ENCODE data around the gene HES4. TPM values are rescaled to one million over a fixed set of nuclear protein-coding genes. Genes with fewer than 3 reads are reported as not detected.
A peak's percentile ranks its signal among the peaks of the same experiment; 100 is the strongest.
"Not testable (repeated sequence)": the region's sequence is repeated elsewhere in the genome, so short reads cannot be mapped to it uniquely, and the experiment has no call there.

HES4 gene
- total and polyA plus RNA-seq, 11 donors, result 25.7 to 98.1 (median 37.3) TPM

GRCh38 chr1:1019122-1019999 is 19.5 kb upstream of the HES4 start:
- Histone ChIP-seq H3K27me3 (peaks cover 0 to 10% (median 0%) of the 10 kb centered on the region in 9 donors), H3K9me3 (no peaks in the 10 kb centered on the region), H3K4me1 (peaks cover 2 to 43% (median 34%) of the 10 kb centered on the region in 12 donors), H3K36me3 (no peaks in the 10 kb centered on the region), H3K27ac (peak overlapping the region; percentile 88 to 99 (median 96)), H3K4me3 (peak overlapping the region; percentile 59 to 99 (median 81))
- no peak for TF ChIP-seq POLR2A (IDR thresholded peaks at IDR 0.05)
- peak in 11 of 12 donors; percentile 36 to 66 (median 55) for TF ChIP-seq CTCF (IDR thresholded peaks at IDR 0.05)
- peak; percentile 51 to 91 (median 86) for ATAC-seq
- DNase-seq, result peak; percentile 86 to 93 (median 88)
- intact Hi-C loops (cut with DNase I), result loop anchor here in 1 of 10 donors (5.0 kb wide), 1 partner anchor 43 kb away; no protein-coding TSS in a partner anchor
- WGBS, 4 donors, result 3 to 8% (median 4%) methylated on average over 15 to 74 of the region's 91 CpGs

DNA sequence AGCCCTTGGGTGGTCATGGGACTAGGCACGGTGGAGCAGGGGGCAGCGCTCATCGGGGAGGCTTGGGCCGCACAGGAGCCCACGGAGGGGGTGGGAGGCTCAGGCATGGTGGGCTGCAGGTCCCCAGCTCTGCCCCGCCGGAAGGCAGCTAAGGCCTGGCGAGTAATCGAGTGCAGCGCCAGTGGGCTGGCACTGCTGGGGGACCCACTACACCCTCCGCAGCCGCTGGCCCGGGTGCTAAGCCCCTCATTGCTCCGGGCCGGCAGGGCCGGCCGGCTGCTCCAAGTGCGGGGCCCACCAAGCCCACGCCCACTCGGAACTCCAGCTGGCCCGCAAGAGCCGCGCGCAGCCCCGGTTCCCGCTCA is 18.4 kb upstream of the HES4 start:
- 93 to 97% (median 96%) methylated on average over 19 to 26 of the region's 26 CpGs for WGBS, 4 donors
- not testable (repeated sequence) for H3K4me3 ChIP-seq, H3K9me3 ChIP-seq, H3K36me3 ChIP-seq, ATAC-seq, H3K27ac ChIP-seq
- peak in 1 of 5 donors; percentile 23 for DNase-seq
- peaks cover 0 to 10% (median 0%) of the 10 kb centered on the region in 9 donors for H3K27me3 ChIP-seq
- peaks cover 2 to 45% (median 36%) of the 10 kb centered on the region in 12 donors for H3K4me1 ChIP-seq
- intact Hi-C loops (cut with DNase I), result loop anchor here in 1 of 10 donors (5.0 kb wide), 1 partner anchor 44 kb away; no protein-coding TSS in a partner anchor

- DNase-seq, result peak in 1 of 5 donors; percentile 7
- peaks cover 2 to 46% (median 35%) of the 10 kb centered on the region in 12 donors for H3K4me1 ChIP-seq
- 80 to 88% (median 81%) methylated on average over 12 to 17 of the region's 17 CpGs for WGBS, 4 donors
- H3K27ac ChIP-seq, H3K4me3 ChIP-seq, ATAC-seq, H3K36me3 ChIP-seq, H3K9me3 ChIP-seq: not testable (repeated sequence)
- intact Hi-C loops (cut with DNase I), result loop anchor here in 1 of 10 donors (5.0 kb wide), 1 partner anchor 45 kb away; no protein-coding TSS in a partner anchor
- peaks cover 0 to 10% (median 0%) of the 10 kb centered on the region in 9 donors for H3K27me3 ChIP-seq
Measured at GRCh38 chr1:1017397-1018320, 17.8 kb upstream of the HES4 start.

GRCh38 chr1:1014799-1015681 is 15.1 kb upstream of the HES4 start:
- peak overlapping the region in 9 of 12 donors; percentile 58 to 92 (median 81) for H3K4me3 ChIP-seq
- TF ChIP-seq CTCF (IDR thresholded peaks at IDR 0.05) (peak; percentile 8 to 45 (median 24)), POLR2A (IDR thresholded peaks at IDR 0.05) (no peak)

More at GRCh38 chr1:1014799-1015681, 15.1 kb upstream of the HES4 start:
- peaks cover 2 to 32% (median 20%) of the 10 kb centered on the region in 12 donors for H3K4me1 ChIP-seq
- H3K36me3 ChIP-seq, result no peaks in the 10 kb centered on the region
- no peaks in the 10 kb centered on the region for H3K9me3 ChIP-seq
- 72 to 74% (median 74%) methylated on average over 20 of the region's 20 CpGs for WGBS, 4 donors
- peak in 4 of 5 donors; percentile 23 to 54 (median 30) for DNase-seq
- intact Hi-C loops (cut with DNase I), result loop anchor here in 2 of 10 donors (2.0 to 5.0 kb wide), 2 partner anchors 14 to 47 kb away; partner anchors contain the start of gene HES4 (in 1 of the 2)
- ATAC-seq, result no peak
- no peaks in the 10 kb centered on the region for H3K27me3 ChIP-seq
- peak overlapping the region in 11 of 12 donors; percentile 87 to 97 (median 93) for H3K27ac ChIP-seq
